Naive B cell (primary cell): ENCODE data around the gene SH3GL1. TPM values are rescaled to one million over a fixed set of nuclear protein-coding genes. Genes with fewer than 3 reads are reported as not detected.

ENCODE experiments used
- ATAC-seq, 2 donors: fragments of 150-1000 bp; cut with Tn5 transposase; 2 replicates each; pipeline ENCODE4 v1.10.0; 2021; ENCODE audit warnings: low read depth in 2 of 2, mild to moderate bottlenecking in 2 of 2, moderate library complexity in 2 of 2
- DNase-seq: peaks from one replicate; pipeline ENCODE4 v3.0.0; 2022
- H3K27ac Mint-ChIP-seq, 6 donors: one replicate each; pipeline ENCODE4 v1.8.0; 2020 to 2022; ENCODE audit warnings: mild to moderate bottlenecking in 6 of 6, mixed read lengths in 6 of 6, moderate library complexity in 5 of 6, inconsistent platforms in 2 of 6
- H3K27me3 Mint-ChIP-seq, 3 donors: one replicate each; pipeline ENCODE4 v1.8.0; 2021 to 2022; ENCODE audit warnings: mixed read lengths in 3 of 3, mild to moderate bottlenecking in 1 of 3
- H3K36me3 Mint-ChIP-seq, 2 donors: one replicate each; pipeline ENCODE4 v1.8.0; 2020 to 2022; ENCODE audit warnings: mixed read lengths in 2 of 2, inconsistent platforms in 1 of 2, mild to moderate bottlenecking in 1 of 2
- H3K4me1 Mint-ChIP-seq, 3 donors: one replicate each; pipeline ENCODE4 v1.8.0; 2020 to 2022; ENCODE audit warnings: mixed read lengths in 3 of 3, inconsistent platforms in 1 of 3, mild to moderate bottlenecking in 1 of 3, moderate library complexity in 1 of 3
- H3K4me3 Mint-ChIP-seq, 8 donors: one replicate each; pipeline ENCODE4 v1.8.0; 2020 to 2022; ENCODE audit warnings: mild to moderate bottlenecking in 8 of 8, mixed read lengths in 8 of 8, moderate library complexity in 8 of 8, inconsistent platforms in 2 of 8
- H3K9me3 Mint-ChIP-seq, 7 donors: one replicate each; pipeline ENCODE4 v1.8.0; 2020 to 2022; ENCODE audit warnings: mixed read lengths in 7 of 7, mild to moderate bottlenecking in 5 of 7, inconsistent platforms in 2 of 7, moderate library complexity in 1 of 7
- polyA plus RNA-seq, 6 donors: library from polyadenylated mRNA; unstranded; fragments of 300-500 nt; fragmentation: Illumina TruSeq; gene quantifications; one replicate each; pipeline ENCODE4 v1.2.3, GENCODE V29; 2021; ENCODE audit warnings: low read depth in 6 of 6

Gene SH3GL1
- polyA plus RNA-seq, 6 donors from 2014 or later: 4.9 to 18.5 (median 12.7) TPM

GRCh38 chr19:4402171-4403004 lies 2.0 kb upstream of the SH3GL1 start, which contains the start of gene CHAF1A:
TSS of gene CHAF1A (plus strand) at chr19:4402640. CDS start at chr19:4402763, 123 bp downstream.
- peaks cover 32 to 45% (median 40%) of the 10 kb centered on the region in 3 donors for H3K4me1 Mint-ChIP-seq
- ATAC-seq: peak; percentile 85 to 89

GRCh38 chr19:4401769-4402170 lies 1.4 kb upstream of the SH3GL1 start:
- Mint-ChIP-seq H3K4me1 (peaks cover 37 to 49% (median 45%) of the 10 kb centered on the region in 3 donors), H3K27me3 (no peaks in the 10 kb centered on the region), H3K4me3 (peak overlapping the region; percentile 81 to 95 (median 90)), H3K9me3 (no peaks in the 10 kb centered on the region), H3K27ac (peak overlapping the region; percentile 97 to 100 (median 99)), H3K36me3 (peaks cover 0 to 3% of the 10 kb centered on the region in 2 donors)
- DNase-seq (no peak), ATAC-seq (no peak)

More at GRCh38 chr19:4402171-4403004, 2.0 kb upstream of the SH3GL1 start, which contains the start of gene CHAF1A:
- Mint-ChIP-seq H3K9me3 (no peaks in the 10 kb centered on the region), H3K4me3 (peak within 1 kb of the TSS; percentile 81 to 95 (median 91)), H3K27me3 (no peaks in the 10 kb centered on the region), H3K36me3 (no peaks in the 10 kb centered on the region), H3K27ac (peak within 1 kb of the TSS; percentile 97 to 100 (median 99))
- DNase-seq: peak; percentile 98

GRCh38 chr19:4399812-4400134 lies 574 bp downstream of the SH3GL1 start:
- ATAC-seq: no peak

GRCh38 chr19:4396949-4397783 lies 3.2 kb downstream of the SH3GL1 start:
- Mint-ChIP-seq H3K4me3 (peak overlapping the region in 2 of 8 donors; percentile 57 to 85), H3K27ac (peak overlapping the region in 1 of 6 donors; percentile 88), H3K9me3 (no peaks in the 10 kb centered on the region), H3K4me1 (peaks cover 39 to 69% (median 67%) of the 10 kb centered on the region in 3 donors), H3K36me3 (peaks cover 0 to 6% of the 10 kb centered on the region in 2 donors), H3K27me3 (no peaks in the 10 kb centered on the region)
- DNase-seq (no peak), ATAC-seq (no peak)

More at GRCh38 chr19:4399812-4400134, 574 bp downstream of the SH3GL1 start:
- Mint-ChIP-seq H3K27ac (peak overlapping the region; percentile 83 to 97 (median 91)), H3K4me1 (peaks cover 41 to 59% (median 59%) of the 10 kb centered on the region in 3 donors), H3K9me3 (no peaks in the 10 kb centered on the region), H3K36me3 (peaks cover 0 to 6% of the 10 kb centered on the region in 2 donors), H3K27me3 (no peaks in the 10 kb centered on the region), H3K4me3 (peak overlapping the region; percentile 81 to 96 (median 88))
- no peak for DNase-seq

- H3K4me3 Mint-ChIP-seq: no peak overlapping the region
- no peak for ATAC-seq
- peak overlapping the region in 3 of 6 donors; percentile 50 to 74 (median 56) for H3K27ac Mint-ChIP-seq
- H3K27me3 Mint-ChIP-seq: no peaks in the 10 kb centered on the region
- DNase-seq: no peak
- H3K9me3 Mint-ChIP-seq: no peaks in the 10 kb centered on the region
- peaks cover 4 to 6% of the 10 kb centered on the region in 2 donors for H3K36me3 Mint-ChIP-seq
- peaks cover 29 to 70% (median 59%) of the 10 kb centered on the region in 3 donors for H3K4me1 Mint-ChIP-seq
Measured at GRCh38 chr19:4393947-4394590, 6.3 kb downstream of the SH3GL1 start.

GRCh38 chr19:4391701-4392483 lies 8.5 kb downstream of the SH3GL1 start:
- no peak for DNase-seq
- no peaks in the 10 kb centered on the region for H3K27me3 Mint-ChIP-seq
- peak overlapping the region in 1 of 6 donors; percentile 67 for H3K27ac Mint-ChIP-seq
- peaks cover 25 to 69% (median 60%) of the 10 kb centered on the region in 3 donors for H3K4me1 Mint-ChIP-seq
- no peak for ATAC-seq
- peak overlapping the region in 1 of 8 donors; percentile 47 for H3K4me3 Mint-ChIP-seq
- no peaks in the 10 kb centered on the region for H3K9me3 Mint-ChIP-seq
- H3K36me3 Mint-ChIP-seq: peaks cover 4 to 7% of the 10 kb centered on the region in 2 donors

GRCh38 chr19:4391306-4391693 lies 9.0 kb downstream of the SH3GL1 start:
- no peaks in the 10 kb centered on the region for H3K27me3 Mint-ChIP-seq
- peaks cover 0 to 7% of the 10 kb centered on the region in 2 donors for H3K36me3 Mint-ChIP-seq
- H3K4me3 Mint-ChIP-seq: no peak overlapping the region
- DNase-seq: no peak
- peak overlapping the region in 1 of 6 donors; percentile 67 for H3K27ac Mint-ChIP-seq
- peaks cover 22 to 63% (median 56%) of the 10 kb centered on the region in 3 donors for H3K4me1 Mint-ChIP-seq
- no peaks in the 10 kb centered on the region for H3K9me3 Mint-ChIP-seq
- ATAC-seq: no peak

GRCh38 chr19:4390567-4391305 lies 9.6 kb downstream of the SH3GL1 start:
- Mint-ChIP-seq H3K4me1 (peaks cover 22 to 58% (median 52%) of the 10 kb centered on the region in 3 donors), H3K27ac (peak overlapping the region in 3 of 6 donors; percentile 30 to 49 (median 48))
- ATAC-seq: no peak

GRCh38 chr19:4390017-4390566 lies 10.3 kb downstream of the SH3GL1 start:
- Mint-ChIP-seq H3K4me1 (peaks cover 22 to 57% (median 52%) of the 10 kb centered on the region in 3 donors), H3K27me3 (no peaks in the 10 kb centered on the region), H3K36me3 (peaks cover 0 to 7% of the 10 kb centered on the region in 2 donors), H3K27ac (peak overlapping the region in 5 of 6 donors; percentile 15 to 97 (median 48)), H3K9me3 (no peaks in the 10 kb centered on the region), H3K4me3 (peak overlapping the region in 2 of 8 donors; percentile 37 to 53)
- ATAC-seq: no peak
- DNase-seq: no peak

More at GRCh38 chr19:4390567-4391305, 9.6 kb downstream of the SH3GL1 start:
- Mint-ChIP-seq H3K27me3 (no peaks in the 10 kb centered on the region), H3K4me3 (peak overlapping the region in 2 of 8 donors; percentile 9 to 37), H3K9me3 (no peaks in the 10 kb centered on the region), H3K36me3 (peaks cover 0 to 7% of the 10 kb centered on the region in 2 donors)
- no peak for DNase-seq

GRCh38 chr19:4389511-4390016 lies 10.8 kb downstream of the SH3GL1 start:
- H3K9me3 Mint-ChIP-seq: no peaks in the 10 kb centered on the region
- no peaks in the 10 kb centered on the region for H3K27me3 Mint-ChIP-seq
- DNase-seq (no peak), ATAC-seq (no peak)
- H3K36me3 Mint-ChIP-seq: peaks cover 0 to 7% of the 10 kb centered on the region in 2 donors
- H3K4me3 Mint-ChIP-seq: no peak overlapping the region
- H3K4me1 Mint-ChIP-seq: peaks cover 19 to 52% (median 50%) of the 10 kb centered on the region in 3 donors
- H3K27ac Mint-ChIP-seq: peak overlapping the region in 1 of 6 donors; percentile 43

- Mint-ChIP-seq H3K36me3 (peaks cover 0 to 7% of the 10 kb centered on the region in 2 donors), H3K9me3 (no peaks in the 10 kb centered on the region), H3K4me3 (no peak overlapping the region), H3K27ac (no peak overlapping the region), H3K27me3 (no peaks in the 10 kb centered on the region), H3K4me1 (peaks cover 17 to 46% (median 45%) of the 10 kb centered on the region in 3 donors)
- DNase-seq (no peak), ATAC-seq (no peak)
Measured at GRCh38 chr19:4389064-4389375, 11.3 kb downstream of the SH3GL1 start.
